Measurements from ENCODE around the gene CRABP1.

Gene CRABP1

DNA sequence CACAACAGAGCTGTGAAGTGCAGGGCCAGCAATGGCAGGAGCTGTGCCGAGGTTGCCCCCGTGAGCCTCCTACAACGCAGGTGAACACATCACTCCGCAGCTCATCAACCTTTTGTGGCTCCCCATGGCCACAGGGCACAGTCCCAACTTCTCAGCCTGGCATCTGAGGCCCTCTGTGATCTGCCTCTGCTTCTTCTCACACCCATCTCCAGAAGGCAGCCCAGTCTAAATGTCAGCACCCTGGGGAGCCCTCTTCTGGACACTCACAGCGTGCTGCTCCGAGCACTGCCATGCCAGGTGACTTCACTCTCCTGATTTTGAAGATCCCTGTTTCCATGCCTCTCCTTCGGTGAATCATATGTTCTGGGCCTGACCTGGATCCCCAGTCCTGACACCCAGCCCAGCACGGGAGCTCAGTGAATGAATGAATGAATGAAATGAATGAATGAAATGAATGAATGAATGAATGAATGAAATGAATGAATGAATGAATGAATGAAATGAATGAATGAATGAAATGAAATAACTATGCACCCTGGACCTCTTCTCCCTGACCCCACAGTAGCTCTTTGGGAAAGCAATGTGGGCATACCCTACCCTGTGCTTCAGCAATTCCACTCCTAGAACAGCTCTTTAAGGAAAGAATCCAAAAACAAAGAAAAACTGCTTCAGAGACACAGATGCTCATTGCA is 22.9 kb upstream of the CRABP1 start:
- no peak for DNase-seq

DNA sequence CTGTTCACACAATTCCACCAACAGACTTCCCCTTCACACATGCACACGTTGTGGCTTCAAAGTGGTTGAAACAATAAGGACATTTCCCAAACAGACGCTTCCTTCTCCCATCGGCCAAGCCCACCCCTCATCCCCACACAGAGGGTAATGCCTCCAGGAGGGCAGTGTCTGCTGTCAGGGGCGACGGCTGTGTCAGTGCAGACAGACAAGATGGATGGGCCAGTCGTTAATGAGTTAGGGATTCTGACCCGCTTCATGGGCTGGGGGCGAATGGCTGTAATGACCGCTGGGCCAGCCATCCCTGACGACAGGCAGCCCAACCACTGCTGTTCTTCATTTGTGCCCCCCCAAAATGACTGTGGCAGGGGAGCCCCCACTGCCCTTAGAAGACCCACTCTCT is 20.6 kb upstream of the CRABP1 start:
- no peak for DNase-seq

DNA sequence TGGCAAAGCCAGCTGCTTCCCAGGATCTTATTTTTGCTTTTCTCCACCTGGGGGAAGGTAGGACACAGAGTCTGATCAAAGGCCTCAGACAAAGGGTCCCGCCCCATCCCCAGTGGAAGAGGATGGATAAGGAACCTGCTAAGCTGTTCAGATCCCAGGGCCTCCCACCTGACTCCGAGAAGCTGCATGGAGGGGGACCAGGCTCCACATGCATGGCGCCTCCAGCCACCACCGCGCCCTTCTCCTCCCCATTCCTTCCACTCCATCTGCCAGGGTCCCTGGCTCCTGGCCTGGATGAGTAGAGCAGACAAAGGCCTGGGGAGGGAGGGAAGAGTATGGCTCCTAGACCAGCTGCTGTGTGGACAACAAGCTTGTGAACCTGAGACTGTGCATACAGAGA is 20.0 kb upstream of the CRABP1 start:
- no peak for DNase-seq

DNA sequence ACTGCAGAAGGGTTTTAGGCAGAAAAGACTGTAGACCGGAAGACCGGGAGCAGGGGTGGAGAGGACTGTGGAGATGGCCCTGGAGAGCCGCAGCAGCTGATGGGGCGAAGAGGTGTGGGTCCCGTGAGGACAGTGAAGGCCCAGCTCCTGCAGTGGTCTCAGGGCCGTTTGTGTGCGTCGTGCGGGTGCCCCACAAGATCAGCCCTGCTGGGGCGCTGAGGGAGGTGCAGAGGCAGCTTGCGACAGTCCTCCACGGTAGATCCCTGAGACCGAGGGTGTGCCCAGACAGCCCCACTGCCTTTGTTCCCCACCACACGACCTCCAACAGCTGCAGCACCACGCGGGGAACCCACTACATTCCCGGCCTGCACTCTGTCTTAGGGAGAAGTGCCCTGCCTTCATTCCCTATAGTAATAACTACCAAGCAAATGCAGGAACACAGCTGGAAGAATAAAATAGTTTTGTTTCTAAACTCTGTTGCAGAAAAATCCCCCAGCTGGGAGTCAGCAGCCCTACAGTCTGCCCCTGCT is 19.0 kb upstream of the CRABP1 start:
- DNase-seq, result no peak

DNA sequence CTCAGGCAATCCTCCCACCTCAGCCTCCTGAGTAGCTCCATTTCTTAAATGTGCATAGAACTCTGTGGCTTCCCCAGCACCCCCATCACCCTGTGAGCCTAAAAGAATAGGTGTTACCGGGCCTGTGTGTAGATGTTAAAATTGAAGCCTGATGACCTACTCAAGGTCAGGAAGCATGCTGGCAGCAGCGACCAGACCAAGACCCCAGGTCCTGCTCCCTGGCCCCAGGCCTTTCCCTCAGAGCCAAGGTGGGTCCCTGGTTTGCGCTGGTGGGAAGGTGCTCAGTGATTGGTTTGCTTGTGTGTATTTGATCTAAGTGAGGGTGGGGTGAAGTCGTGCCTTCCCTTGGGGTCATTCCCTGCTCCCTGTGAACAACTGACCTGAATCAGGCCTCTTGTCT is 18.4 kb upstream of the CRABP1 start:
- DNase-seq, result no peak

DNA sequence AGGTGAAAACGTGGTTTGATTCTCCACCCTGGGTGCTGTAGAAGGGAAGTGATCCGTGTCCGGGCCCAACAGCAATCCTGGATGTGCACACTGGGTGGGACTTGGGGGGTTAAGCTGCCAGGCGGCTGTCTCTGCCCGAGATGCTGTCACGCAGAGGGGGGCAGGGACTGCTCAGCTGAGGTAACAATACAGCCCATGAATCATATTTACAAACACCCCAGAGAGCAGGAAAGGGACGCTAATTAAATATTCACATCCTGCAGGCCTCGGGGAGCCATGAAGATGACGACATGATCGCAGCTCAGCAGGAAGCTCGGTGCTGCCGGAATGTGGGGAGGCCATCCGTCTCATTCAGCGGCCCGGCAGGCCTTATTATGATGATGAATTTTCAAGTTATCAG is 17.9 kb upstream of the CRABP1 start:
- no peak for DNase-seq

DNA sequence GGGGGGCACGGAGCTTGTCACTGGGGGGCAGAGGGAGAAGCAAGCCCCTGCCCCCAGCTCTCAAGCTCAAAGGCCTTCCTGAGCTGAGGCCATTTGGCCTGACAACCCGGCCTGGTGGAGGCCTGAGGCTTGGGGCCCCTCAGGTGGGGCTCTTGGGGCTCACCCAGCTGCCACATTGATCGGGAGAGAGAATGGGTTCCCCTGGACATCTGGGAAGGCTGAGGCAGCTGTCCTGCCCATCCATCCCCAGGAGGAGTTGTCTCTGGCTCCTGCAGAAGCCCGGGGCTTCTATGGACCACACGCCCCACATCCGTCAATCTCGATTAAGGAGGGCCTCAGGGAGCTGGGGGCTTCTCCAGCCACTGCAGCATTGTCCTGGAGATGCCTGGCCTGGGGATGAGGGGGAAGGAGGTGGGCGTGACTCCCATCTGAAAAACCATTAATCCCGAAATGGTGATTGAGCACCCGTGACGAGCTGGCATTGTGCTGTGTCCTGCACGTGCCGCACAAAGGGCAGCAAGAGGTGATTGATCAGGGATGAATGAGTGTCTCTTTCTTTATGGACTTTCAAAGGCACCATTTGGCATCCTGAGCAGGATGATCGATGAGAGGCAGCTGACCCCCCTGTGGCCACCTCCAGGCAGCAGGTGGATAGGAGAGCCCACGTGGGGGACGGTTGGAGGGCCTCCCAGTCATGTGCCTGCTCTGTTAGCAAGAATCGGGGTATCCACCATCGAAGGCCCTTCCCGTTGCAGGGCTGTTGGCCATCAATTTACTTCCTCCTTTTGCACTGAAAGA is 17.2 kb upstream of the CRABP1 start:
- no peak for DNase-seq

DNA sequence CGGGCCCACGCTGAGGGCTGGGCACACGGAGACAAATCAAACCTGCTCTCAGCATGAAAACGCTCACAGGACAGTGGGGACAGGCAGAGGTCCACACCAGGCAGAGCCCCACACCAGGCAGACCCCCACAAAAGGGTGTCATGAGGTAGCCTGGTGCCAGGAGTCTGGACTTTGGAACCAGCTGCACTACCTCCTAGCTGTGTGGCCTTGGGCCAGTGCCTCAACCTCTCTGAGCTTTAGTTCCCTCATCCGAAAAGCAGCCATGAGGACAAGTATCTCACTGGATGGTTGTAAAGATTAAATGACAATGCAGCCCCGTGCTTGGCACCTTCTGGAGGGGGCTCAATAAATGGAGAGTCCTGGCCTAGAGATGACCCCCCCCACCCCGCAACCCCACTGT is 16.5 kb upstream of the CRABP1 start:
- DNase-seq, result no peak

DNA sequence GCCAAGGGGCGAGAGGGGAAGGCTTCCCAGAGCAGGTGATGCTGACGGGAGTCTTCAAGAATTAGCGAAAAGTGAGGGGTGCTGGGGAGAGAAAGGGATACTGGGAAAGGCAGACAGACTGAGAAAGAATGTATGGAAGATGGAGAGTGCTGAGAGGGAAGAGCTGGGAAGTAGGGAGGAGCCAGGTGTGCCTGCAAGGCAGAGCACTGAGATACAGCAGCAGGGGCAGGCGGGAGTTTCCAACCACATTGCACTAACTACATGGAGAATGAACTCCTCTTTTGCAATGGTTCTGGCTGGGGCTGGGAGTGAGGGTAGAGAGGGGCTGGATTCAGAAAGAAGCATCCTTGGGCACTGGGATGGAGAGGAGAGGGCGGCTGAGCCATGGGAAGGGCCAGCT is 16.0 kb upstream of the CRABP1 start:
- DNase-seq, result no peak

DNA sequence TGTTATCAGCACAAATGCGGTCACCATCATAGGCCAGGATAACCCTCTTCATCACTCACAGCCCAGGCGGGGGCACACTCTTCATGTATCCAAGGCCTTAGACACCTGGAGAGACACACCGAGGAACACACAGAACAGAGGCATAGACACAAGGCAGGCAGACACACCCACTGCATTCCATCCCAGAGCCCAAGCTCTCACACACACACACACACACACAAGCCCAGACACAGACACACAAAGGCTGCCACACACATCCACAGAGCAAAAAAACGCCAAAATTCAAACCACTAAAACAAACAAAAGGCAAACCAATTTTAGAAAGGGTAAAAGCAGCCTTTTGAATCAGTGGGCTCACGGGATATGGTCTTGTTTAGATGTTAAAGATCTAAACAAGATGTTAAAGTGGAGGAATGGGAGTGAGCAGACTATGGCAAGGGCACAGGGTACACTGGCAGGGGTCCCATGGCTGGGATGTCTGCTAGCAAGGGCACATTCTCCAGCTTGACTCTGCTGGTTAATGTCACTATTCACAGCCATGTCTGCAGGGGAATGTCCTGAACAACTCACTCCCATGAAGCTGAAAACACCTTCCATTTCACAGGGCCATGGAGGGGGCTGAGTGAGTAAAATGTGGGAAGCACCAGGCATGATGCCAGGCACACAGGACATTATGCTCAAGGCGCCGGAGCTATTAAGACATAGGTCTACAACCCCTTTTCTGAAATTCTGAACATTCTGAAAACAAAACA is 14.9 kb upstream of the CRABP1 start:
- DNase-seq, result no peak

DNA sequence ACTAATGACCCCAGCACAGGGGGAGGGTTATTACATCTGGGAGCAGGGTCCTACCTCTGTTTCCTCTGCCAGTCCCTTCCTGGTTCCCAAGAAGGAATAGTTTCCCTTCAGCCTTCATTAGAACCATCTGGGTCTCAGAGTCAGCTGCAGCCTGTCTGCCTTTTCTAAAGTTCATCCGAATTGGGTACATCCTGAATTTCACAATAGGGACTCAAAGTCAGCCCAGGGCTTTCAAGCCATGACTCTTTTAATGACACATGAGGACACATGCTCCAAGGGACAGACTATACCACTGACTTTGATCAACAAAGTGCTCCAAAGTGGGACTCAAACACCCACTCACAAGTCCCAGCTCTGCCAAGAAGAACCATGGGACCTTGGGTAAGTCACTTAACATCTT is 12.7 kb upstream of the CRABP1 start:
- no peak for DNase-seq

DNA sequence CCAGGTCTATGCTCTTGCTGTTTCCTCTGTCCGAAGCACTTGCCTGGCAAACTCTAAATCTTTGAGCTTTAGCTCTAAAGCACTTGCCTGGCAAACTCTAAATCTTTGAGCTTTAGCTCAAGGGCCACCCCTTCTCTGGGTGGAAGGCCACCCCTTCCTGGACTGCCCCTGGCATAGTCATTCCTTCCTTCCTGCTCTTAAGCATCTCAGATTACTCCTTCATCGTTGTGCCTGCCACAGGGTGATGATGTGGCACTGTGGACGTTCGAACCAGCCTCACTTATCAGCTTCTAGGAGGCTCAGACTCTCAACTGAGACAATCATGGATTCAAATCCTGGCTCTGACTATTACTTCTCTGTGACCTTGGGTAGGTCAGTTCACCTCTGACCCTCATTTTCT is 10.5 kb upstream of the CRABP1 start:
- no peak for DNase-seq

DNA sequence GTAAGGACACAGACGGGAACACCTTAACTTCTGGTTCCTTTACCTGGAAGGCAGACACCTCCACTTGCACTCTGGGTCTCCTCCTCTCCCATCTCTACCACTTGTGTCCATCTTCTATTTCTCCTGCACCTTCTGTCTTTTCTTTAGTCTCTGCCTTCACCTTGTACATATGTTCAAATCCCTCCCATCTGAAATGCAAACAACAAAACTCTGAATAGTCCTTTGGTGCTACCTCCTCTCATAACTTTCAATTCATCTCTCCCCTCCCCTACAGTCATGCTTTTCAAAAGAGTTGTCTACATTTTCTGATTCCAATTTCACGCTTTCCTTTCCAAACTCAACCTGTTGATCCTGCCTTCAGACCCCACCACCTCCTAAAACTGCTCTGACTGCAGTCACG is 5.3 kb upstream of the CRABP1 start:
- DNase-seq, result no peak

DNA sequence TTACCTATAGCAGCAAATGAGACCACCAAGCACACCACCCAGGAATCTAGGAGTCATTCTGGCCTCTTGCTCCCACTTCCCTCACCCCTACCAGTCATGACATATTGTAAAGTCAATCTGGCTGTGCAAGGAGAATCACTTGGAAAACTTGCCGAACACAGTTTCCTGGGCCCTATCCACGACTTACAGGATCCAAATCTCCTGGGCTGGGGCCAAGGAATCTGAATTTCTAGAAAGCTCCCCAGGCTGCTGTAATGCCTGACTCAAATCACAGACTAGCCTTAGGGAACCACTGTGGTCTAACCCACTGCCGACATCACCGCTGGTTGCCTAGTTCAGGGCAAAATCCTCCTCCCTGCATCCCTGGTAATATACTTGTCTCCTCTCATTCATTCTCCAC is 4.2 kb upstream of the CRABP1 start:
- no peak for DNase-seq

DNA sequence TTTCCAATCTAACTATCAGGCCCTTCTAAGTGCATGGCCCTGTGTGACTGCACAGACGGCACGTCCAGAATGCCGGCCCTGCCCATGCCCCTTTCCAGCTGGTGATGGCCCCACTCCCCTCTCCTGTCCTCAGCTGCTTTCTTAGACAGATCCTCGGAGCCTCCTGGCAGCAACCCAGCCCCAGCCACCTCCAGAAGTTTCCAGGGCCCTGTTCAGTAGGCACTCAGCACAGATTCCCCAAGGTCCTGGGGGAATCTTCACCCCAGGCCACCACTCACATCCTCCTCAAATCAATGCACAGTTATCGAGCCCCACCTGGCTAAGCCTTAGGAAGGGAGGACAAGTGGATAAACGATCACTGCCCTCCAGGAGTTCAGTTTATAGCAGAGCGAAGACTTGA is 1.4 kb upstream of the CRABP1 start:
- no peak for DNase-seq

DNA sequence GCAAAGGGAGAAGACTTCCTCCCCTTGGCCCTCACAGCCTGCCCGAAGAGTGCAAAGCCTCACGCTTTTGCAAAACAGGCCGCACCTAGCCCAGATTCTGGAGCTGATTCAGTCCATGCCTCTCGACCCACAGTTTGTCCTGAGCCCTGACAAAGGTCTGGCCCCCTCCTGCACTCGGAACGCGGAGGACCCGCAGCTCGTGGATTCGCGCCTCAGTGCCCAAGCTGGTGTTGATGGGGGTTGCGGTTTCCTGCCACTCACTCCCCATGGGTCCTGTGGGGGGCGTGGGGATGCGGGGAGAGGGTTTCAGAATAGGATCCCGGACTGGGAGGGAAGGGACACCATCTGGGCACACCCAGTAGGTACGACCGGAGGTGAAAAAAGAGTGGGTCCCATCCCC is 594 bp upstream of the CRABP1 start:
- DNase-seq, result no peak

DNA sequence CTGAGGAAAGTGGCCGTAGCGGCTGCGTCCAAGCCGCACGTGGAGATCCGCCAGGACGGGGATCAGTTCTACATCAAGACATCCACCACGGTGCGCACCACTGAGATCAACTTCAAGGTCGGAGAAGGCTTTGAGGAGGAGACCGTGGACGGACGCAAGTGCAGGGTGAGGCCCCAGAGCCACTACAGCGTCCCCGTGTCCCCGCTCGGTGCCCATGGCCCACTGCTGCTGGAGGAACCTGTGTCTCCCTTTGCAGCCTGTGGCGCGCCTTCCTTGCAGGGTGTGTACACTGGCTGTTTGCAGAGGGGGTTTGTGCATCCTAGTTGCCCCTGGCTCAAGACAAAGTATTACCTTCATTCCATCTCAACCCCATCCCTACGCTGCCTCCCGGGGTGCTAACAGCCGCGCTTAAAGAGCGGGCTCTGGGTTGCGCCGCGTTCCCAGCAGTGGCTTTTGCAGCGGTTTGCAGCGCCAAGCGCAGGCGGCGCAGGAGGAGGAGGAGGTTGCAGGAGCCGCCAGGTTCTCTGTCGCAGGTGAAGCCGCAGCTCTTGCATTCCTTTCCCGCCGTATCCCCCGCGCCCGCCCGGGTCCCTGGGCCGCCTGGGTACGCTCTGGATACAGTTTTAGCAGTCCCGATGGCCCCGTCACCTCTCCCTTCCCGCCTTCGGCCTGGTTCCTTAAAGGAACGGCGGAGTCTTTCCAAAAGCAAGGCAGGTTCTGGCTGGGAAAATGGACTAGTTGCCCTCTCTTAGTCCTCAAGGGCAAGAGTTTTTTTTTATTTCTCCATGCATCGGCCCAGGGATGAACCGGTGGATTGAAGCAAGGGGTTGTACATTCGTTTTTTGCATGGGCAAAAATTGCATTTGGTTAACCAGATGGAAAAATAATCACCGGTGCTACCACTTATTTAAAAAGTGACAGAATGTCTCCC is 1.2 kb downstream of the CRABP1 start:
- no peak for DNase-seq

DNA sequence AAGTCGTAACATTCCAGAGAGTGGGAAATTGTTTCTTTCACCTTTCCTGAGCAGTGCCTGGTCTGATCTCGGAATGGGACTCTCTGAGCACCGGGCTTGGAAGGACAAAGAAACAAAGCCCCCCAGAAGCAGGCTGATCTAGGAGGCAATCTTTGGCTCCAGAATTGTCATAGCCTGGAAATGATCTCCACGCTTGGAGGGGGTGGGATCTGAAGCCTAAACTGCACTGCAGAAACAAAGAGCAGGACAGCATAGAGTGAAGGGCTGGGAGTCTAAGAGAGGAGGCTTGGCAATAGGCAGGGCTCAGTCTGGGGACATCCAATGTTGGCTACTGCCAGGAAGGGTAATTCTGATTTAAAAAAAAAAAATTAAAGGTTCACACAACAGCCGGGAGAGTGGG is 1.9 kb downstream of the CRABP1 start:
- no peak for DNase-seq

DNA sequence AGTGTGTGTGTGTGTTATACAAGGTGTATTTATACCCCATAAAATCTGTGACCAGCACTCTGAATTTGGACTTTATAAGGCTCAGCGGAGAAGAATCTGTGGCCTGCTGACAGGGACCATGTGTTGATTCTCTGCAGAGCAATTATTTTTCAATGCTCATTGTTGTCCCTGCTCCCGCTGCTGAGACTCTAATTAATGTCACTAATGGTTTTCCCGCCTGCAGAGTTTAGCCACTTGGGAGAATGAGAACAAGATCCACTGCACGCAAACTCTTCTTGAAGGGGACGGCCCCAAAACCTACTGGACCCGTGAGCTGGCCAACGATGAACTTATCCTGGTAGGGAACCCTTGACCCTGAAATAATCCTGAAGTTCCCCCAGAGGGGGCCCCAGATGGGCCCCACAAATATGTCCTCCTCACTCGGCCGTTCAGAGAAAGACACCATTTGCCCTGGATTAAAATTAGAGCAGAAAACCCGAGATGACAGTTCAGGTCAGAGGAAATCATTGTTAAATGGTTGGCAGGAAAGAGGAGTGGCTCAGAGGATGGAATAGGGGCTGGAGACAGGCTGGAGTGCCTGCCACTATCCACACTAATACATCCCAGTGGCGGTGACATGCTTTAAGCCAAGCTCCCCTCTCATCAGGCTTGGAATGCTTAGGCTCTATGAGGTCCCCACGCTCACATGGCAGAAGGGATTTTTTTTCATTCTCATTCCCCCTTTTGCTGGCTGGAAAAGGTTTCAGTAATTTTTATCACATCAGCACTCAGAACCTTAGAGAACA is 3.3 kb downstream of the CRABP1 start:
- DNase-seq, result no peak

DNA sequence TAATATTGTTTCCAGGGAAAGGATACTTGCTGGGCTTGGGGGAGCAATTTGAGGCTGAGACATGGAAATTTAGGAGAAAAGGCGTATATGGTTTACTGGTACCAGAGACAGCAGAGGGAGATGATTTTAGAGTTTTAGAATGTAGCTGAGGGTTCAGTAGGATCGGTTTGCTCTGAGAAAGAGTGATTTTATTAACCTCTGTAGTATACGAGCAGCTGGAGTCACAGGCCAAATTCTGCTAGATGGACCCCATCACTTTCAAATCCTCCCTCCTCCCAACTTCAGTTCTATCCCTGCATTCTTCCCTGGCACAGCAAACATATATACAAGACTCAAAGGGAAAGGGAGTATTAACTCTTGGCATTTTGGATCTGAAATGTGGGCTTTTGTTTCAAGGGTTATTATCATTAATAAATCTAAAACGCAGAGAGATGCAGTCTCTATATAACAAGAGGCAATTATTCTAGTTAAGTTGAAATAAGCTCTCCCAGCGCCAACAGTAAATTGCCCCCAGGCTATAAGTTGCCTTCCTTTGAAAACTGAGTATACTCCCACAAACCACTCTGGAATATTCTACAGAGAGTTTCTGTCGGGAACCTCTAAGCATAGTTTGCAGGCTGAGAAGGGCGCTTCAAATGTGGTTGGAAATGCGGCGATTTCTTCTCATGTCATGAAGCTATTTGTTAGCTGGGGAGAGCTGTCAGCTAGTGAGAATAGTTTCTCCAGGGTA is 5.4 kb downstream of the CRABP1 start:
- no peak for DNase-seq

Data from cerebellar nuclear complex (tissue), 1 donor.